Iris pigment epithelial cell (primary cell): ENCODE results near the gene MRPL11.
A peak's percentile ranks its signal among the peaks of the same experiment; 100 is the strongest.

Source experiments
- DNase-seq: peaks from one replicate; pipeline ENCODE4 v3.0.0-alpha.2; 2011; ENCODE audit warnings: low read depth

MRPL11 gene

DNA sequence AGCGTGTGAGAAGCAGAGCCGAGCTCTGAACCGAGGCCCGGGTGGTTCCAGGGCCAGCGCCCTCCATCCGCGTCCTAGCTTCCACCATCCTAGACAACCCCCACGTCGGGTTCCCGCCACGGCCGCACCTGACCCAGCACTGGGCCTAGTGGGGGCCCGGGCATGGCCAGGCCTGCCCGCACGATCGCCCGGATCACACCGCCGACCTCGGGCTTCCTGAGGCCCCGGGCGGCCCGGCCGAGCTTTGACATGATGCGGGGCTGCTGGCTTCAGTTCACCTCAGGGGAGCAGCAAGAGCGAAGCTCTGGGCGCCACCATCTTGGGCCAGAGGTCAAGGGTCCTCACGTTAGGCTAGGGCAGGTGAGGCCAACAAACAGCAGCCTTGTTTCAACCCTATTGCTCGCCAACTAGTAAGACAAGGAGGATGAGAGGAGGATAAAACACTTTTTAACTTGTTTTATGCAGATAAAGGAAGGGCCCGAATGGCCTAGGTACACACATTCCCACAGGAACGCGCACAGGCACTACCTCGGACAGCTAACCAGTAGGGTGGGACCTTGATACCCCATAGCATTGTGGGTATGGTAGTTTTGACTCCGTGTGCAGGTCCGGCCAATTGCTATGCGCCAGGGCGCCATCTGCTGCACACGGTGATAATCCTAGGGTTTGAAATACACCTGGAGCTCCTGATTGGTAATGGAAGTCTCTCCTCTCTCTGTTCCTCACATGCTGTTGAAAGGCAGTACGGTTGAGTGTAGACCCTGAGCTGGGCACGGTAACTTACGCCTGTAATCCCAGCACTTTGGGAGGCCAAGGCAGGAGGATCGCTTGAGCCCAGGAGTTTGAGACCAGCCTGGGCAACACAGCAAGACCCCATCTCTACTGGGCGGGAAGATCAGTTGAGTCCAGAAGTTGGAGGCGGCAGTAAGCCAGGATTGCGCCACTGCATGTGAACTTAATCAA is at the start of gene MRPL11:
TSS of gene MRPL11 (minus strand) at position 345 of the 963 bp plus-strand sequence. CDS start at position 251, 94 bp downstream.
- peak; percentile 92 for DNase-seq

DNA sequence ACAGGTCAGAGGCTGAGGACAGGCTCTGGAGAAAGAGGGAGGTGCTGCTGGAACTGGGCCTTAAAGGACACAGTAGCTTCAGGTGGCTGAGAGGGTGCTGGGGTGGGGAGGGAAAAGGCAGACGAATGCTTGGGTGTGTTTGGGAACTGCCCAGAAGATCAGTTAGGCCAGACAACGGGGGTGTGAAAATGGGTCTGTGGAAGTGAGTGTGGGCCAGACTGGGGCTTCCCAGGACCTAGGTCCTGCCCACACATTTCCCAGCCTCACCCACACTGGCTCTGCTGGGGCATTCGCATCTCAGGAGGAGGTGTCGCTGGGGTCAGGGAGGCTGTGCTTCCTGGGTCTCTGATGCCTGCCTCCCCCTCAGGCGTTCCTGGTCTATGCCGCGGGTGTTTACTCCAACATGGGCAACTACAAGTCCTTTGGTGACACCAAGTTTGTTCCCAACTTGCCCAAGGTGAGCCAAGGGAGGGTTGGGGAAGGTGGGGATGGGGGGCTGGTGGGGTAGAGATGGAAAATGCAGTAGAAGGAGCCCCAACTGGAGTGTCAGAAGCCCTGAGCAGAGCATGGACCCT is 46.2 kb upstream of the MRPL11 start:
- no peak for DNase-seq

DNA sequence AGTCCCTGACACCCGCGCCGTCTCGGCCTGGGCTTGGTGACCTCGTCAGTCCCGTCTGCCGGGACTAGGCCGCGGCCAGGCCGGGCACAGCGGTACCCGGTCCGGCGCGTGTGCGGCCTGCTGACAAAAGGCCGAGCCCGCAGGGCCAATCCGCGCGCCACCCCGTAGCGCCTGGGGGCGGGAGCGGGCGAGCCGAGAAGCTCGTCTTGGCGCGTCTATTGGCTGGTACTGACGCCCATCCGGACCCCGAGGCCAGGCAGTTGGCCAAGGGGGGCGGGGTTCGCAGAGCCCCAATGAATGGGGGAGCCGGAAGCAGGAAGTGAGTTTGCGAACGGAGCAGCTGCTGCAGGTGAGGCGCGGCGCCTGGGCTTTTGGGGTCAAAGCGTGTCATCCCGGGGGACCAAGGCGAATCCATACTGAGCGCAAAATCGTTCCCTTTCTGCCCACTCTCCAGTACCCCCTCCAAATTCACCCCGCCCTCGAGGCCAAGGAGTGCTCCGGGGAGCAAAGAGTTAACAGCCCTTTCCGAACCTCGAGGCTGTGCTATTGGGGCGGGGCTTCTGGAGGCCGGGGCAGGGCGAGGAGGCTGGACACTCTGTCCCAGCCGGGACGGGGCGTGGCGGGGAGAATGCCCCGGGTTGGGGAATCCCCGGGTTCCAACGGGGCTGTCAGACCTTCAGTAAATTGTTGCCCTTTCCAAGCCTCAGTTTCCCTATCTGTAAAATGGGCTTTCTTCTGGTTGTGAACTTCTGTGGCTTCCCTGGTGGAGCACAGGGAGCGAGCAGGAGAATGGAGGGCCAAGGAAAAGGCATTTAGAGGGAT is 41.7 kb upstream of the MRPL11 start, which contains the start of gene DPP3:
TSS of gene DPP3 (plus strand) at position 318 of the 822 bp plus-strand sequence. CDS start 1,767 bp downstream, outside the sequence.
- peak; percentile 97 for DNase-seq

- DNase-seq, result peak; percentile 49
Measured at GRCh38 chr11:66479394-66480116, 40.9 kb upstream of the MRPL11 start.

DNA sequence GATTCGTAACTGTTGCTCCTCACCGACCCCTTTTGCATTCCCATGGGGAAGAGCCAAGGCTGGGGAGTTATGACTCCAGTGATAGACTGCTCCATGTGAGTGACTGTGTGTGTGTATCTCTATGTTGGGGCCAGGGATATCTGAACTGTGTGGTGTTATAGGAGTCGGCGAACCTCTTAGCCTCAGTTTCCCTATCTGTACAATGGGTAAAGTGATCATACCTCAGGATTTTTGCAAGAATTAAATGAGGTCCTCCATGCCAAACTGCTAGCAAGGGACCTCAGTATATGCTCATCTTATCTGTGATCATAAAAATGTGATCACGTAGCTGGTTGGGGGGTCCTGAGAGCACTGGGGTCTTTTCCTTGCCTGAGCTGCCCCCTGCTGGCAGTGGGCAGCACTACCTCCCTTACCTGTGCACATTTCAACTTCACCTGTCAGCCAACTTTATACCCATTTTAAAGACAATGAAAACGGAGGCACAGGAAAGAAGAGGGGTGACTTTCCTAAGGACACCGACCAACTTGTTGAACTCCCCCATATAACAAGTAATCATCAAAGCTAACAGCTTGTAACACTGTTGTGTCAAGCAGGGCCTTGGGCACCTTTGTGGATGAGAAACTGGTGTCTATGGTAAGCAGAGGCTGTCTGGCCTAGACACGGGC is 40.2 kb upstream of the MRPL11 start:
- DNase-seq, result no peak

- no peak for DNase-seq
Measured at GRCh38 chr11:66477263-66478201, 38.9 kb upstream of the MRPL11 start.

DNA sequence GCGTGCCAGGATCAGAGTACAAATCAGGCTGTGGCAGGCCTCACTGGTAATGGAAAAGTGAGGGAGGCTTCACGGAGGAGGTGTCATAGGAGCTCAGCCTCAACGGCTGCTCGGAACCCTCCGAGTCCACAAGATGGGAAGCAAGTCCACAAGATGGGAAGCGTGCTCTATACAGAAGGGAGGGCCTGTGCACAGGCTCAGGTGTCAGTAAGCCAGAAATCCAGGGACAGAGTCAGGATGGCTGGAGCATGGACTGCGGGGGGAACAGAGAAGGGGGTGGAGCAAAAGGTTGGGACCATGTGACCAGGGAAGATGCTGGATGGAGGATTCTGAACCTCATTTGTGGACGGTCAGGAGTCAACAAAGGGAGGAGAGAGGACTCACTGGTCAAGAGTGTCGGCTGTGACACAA is 38.2 kb upstream of the MRPL11 start:
- no peak for DNase-seq

- no peak for DNase-seq
Measured at GRCh38 chr11:66476173-66476840, 37.7 kb upstream of the MRPL11 start.

GRCh38 chr11:66475349-66476172 is 36.9 kb upstream of the MRPL11 start:
- DNase-seq, result no peak

GRCh38 chr11:66473608-66474515 is 35.2 kb upstream of the MRPL11 start:
- no peak for DNase-seq

- no peak for DNase-seq
Measured at GRCh38 chr11:66473167-66473566, 34.5 kb upstream of the MRPL11 start.

- no peak for DNase-seq
Measured at GRCh38 chr11:66472054-66472453, 33.4 kb upstream of the MRPL11 start.

DNA sequence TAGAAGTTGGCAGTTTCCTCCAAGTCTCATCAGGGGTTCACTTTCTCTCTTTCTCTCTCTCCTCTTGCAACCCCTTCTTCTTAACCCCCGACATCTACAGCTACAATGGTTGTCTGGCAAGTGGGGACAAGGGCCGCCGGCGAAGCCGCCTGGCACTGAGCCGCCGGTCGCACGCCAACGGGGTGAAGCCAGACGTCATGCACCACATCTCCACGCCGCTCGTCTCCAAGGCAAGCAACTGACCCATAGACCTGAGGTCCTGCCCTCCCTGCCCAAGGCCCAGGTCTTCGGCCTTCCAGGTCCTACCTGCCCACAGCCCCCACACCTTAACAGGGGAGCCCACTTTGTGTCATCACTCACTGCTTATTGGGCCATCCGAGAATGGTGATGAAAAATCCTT is 32.5 kb upstream of the MRPL11 start:
- DNase-seq, result no peak

DNA sequence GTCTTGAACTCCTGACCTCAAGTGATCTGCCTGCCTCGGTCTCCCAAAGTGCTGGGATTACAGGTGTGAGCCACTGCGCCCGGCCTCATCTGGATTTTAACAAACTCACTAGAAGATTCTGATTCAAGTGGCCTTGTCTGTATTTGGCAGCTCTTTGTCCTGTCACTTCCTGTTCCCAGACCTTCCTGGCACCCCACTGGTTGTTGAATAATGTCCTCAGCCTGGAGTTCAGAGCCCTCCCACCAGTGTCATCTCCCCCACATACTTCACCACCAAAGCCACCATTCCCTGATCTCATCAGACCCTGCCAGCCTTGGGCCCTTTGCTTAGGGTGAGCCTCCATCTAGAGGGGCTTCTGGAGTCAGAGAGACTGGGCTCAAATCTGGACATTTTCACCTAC is 31.4 kb upstream of the MRPL11 start:
- DNase-seq, result no peak

GRCh38 chr11:66469441-66469840 is 30.8 kb upstream of the MRPL11 start:
- no peak for DNase-seq

DNA sequence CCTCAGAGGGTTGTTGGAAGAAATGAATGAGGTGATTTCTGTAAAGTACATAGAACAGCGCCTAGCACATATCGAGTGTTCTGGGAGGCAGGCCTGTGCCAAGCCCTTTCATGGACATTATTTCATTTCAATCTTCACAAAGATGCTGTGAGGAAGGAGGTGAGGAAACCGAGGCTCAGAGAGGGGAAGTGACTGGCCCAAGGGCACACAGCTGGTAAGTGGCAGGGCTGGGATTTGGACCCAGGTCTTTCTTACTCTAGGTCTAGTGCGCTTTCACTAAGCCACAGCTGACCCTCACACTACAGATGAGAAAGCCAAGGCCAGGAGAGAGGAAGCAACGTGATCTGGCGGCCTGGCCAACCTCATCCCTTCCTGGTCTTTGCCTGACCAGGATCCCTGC is 30.0 kb upstream of the MRPL11 start:
- DNase-seq, result no peak

DNA sequence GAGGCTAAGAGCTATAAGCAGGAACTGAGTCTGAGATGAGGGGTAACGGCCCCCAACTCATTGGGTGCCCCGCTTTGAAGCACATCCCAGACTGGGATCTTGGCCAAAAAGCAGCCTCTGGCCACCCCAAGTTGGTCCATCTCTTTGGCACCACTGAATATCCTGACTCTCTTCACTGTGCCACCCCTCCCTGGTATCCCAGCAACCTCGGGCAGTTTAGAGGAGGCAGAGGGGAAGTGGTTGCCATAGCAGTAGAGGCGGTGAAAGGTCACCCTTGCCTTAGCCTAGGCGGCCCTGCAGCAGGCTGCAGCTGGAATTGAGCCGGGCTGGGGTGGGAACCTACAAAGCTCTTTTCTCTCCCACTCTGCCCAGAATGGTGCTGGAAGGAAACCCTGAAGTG is 29.1 kb upstream of the MRPL11 start:
- DNase-seq, result no peak
